ENCODE results near the gene PARD3. TPM values are rescaled to one million over a fixed set of nuclear protein-coding genes. Genes with fewer than 3 reads are reported as not detected.

Gene PARD3
- total RNA-seq, 1 experiment from 2014 or later = 51.8 TPM

DNA sequence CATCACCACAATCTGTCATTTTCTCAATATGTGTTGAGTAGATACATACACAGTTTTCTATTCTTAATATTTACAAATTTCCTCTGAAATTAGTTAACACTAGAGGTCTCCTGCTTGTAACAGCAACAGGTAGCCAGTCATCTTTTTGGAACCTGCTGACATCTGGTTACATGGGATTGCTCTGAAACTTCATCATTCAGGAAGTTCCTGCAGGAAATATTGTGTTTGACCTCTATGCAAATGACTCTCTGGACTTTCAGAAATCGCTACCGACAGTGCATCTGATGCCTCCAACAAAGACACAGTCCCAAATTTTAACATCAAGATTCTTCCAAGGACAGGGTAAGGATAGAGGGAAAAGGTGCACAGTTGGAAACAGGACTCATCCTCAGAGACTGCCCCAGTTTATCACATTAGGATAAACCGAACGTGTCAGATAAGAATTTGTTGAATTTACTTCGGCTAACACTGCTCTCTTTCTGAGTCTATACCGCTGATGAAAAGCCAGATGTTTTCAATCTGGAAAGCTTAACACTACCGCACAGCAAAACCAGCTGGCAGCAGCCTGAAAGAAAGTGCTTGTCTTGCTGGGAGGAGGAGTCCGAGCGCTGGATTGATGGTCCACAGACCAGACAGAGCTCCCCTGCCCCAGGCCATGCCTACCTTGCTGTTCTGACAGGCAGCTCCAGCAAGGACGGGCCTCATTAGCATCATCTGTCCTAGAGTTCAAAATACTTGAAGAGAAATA, 633.4 kb downstream of the PARD3 start:
- POLR2A ChIA-PET = no interaction called here
- TF ChIP-seq, protein P1, sequence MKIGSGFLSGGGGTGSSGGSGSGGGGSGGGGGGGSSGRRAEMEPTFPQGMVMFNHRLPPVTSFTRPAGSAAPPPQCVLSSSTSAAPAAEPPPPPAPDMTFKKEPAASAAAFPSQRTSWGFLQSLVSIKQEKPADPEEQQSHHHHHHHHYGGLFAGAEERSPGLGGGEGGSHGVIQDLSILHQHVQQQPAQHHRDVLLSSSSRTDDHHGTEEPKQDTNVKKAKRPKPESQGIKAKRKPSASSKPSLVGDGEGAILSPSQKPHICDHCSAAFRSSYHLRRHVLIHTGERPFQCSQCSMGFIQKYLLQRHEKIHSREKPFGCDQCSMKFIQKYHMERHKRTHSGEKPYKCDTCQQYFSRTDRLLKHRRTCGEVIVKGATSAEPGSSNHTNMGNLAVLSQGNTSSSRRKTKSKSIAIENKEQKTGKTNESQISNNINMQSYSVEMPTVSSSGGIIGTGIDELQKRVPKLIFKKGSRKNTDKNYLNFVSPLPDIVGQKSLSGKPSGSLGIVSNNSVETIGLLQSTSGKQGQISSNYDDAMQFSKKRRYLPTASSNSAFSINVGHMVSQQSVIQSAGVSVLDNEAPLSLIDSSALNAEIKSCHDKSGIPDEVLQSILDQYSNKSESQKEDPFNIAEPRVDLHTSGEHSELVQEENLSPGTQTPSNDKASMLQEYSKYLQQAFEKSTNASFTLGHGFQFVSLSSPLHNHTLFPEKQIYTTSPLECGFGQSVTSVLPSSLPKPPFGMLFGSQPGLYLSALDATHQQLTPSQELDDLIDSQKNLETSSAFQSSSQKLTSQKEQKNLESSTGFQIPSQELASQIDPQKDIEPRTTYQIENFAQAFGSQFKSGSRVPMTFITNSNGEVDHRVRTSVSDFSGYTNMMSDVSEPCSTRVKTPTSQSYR (CRISPR knock-in tag; IDR thresholded peaks at IDR 0.05) = no peak
- TF ChIP-seq, protein P2, sequence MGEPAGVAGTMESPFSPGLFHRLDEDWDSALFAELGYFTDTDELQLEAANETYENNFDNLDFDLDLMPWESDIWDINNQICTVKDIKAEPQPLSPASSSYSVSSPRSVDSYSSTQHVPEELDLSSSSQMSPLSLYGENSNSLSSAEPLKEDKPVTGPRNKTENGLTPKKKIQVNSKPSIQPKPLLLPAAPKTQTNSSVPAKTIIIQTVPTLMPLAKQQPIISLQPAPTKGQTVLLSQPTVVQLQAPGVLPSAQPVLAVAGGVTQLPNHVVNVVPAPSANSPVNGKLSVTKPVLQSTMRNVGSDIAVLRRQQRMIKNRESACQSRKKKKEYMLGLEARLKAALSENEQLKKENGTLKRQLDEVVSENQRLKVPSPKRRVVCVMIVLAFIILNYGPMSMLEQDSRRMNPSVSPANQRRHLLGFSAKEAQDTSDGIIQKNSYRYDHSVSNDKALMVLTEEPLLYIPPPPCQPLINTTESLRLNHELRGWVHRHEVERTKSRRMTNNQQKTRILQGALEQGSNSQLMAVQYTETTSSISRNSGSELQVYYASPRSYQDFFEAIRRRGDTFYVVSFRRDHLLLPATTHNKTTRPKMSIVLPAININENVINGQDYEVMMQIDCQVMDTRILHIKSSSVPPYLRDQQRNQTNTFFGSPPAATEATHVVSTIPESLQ (CRISPR knock-in tag; IDR thresholded peaks at IDR 0.05) = no peak
- no peak overlapping the region for H3K27ac Mint-ChIP-seq
- H3K4me1 Mint-ChIP-seq = peaks cover 90% of the 10 kb centered on the region
- ATAC-seq = no peak
- no peaks in the 10 kb centered on the region for H3K36me3 Mint-ChIP-seq
- peaks cover 30% of the 10 kb centered on the region for H3K27me3 Mint-ChIP-seq (ENCODE audit: low read depth)
- CTCF ChIA-PET = no interaction called here
- H3K9me3 Mint-ChIP-seq = no peaks in the 10 kb centered on the region
- no peak for DNase-seq (ENCODE audit: low spot score)
- no peak overlapping the region for H3K4me3 Mint-ChIP-seq

DNA sequence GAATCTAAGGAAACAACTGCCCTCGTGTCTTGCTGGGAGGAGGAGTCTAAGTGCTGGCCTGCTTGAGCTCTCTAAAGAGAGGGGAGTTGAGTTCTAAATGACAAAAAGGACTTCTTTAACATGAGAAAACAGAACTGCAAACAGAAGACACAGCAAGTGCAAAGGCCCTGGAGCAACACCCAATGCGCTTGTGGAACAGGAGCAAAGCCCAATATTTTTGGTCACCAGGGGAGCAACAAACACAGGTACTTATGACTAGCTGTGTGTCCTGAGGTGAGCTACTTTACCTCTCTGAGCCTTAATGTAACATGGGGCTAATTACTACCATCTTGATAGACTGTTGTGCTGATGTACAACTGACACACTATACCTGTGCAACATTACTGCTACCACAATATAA, 634.3 kb downstream of the PARD3 start:
- ChIA-PET CTCF (no interaction called here), POLR2A (no interaction called here)
- peaks cover 89% of the 10 kb centered on the region for H3K4me1 Mint-ChIP-seq
- H3K27me3 Mint-ChIP-seq (ENCODE audit: low read depth) = peaks cover 28% of the 10 kb centered on the region
- peak; percentile 26 for ATAC-seq
- no peaks in the 10 kb centered on the region for H3K9me3 Mint-ChIP-seq
- H3K4me3 Mint-ChIP-seq = no peak overlapping the region
- H3K27ac Mint-ChIP-seq = no peak overlapping the region
- TF ChIP-seq SMAD3 (CRISPR knock-in tag; IDR thresholded peaks at IDR 0.05; ENCODE audit: borderline replicate concordance) (no peak), GTF2I (CRISPR knock-in tag; conservative IDR thresholded peaks at IDR 0.05) (peak; percentile 87), SOX15 (CRISPR knock-in tag; IDR thresholded peaks at IDR 0.05) (no peak), TEAD1 (CRISPR knock-in tag; IDR thresholded peaks at IDR 0.05) (no peak)
- H3K36me3 Mint-ChIP-seq = no peaks in the 10 kb centered on the region
- no peak for DNase-seq (ENCODE audit: low spot score)

DNA sequence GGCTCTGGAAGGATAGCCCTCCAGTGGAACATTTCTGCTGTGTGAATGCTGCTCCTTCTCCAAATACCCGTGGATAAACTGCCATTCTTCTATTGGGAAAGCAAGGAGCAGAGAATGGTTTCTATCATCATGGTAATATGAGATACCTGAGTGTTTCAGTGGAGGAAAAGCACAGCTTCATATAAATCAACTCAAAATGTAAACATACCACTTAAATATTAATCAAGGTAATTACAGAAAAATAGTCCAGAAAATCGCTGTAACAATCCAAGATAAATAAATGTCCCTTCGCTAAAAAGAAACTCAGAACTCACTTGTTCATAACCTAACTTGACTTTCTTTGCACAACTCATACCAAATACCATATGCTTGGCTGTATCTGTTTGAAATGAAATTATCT, 635.8 kb downstream of the PARD3 start:
- no peak for DNase-seq (ENCODE audit: low spot score)
- TF ChIP-seq, protein P3, sequence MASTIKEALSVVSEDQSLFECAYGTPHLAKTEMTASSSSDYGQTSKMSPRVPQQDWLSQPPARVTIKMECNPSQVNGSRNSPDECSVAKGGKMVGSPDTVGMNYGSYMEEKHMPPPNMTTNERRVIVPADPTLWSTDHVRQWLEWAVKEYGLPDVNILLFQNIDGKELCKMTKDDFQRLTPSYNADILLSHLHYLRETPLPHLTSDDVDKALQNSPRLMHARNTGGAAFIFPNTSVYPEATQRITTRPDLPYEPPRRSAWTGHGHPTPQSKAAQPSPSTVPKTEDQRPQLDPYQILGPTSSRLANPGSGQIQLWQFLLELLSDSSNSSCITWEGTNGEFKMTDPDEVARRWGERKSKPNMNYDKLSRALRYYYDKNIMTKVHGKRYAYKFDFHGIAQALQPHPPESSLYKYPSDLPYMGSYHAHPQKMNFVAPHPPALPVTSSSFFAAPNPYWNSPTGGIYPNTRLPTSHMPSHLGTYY (CRISPR knock-in tag; IDR thresholded peaks at IDR 0.05) = no peak
- TF ChIP-seq, protein P4, sequence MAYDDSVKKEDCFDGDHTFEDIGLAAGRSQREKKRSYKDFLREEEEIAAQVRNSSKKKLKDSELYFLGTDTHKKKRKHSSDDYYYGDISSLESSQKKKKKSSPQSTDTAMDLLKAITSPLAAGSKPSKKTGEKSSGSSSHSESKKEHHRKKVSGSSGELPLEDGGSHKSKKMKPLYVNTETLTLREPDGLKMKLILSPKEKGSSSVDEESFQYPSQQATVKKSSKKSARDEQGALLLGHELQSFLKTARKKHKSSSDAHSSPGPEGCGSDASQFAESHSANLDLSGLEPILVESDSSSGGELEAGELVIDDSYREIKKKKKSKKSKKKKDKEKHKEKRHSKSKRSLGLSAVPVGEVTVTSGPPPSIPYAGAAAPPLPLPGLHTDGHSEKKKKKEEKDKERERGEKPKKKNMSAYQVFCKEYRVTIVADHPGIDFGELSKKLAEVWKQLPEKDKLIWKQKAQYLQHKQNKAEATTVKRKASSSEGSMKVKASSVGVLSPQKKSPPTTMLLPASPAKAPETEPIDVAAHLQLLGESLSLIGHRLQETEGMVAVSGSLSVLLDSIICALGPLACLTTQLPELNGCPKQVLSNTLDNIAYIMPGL (CRISPR knock-in tag; IDR thresholded peaks at IDR 0.05) = no peak
- TF ChIP-seq ZNF121 (CRISPR knock-in tag; IDR thresholded peaks at IDR 0.05) (no peak), ZNF317 (CRISPR knock-in tag; IDR thresholded peaks at IDR 0.05; ENCODE audit: borderline replicate concordance, low read depth) (no peak), SMAD3 (CRISPR knock-in tag; IDR thresholded peaks at IDR 0.05; ENCODE audit: borderline replicate concordance) (no peak), KAT7 (CRISPR knock-in tag; IDR thresholded peaks at IDR 0.05; ENCODE audit: borderline replicate concordance) (no peak), TEAD4 (CRISPR knock-in tag; IDR thresholded peaks at IDR 0.05) (no peak), FOXP1 (CRISPR knock-in tag; IDR thresholded peaks at IDR 0.05; ENCODE audit: borderline replicate concordance) (no peak), NR1H2 (CRISPR knock-in tag; IDR thresholded peaks at IDR 0.05) (no peak), FOXK1 (CRISPR knock-in tag; IDR thresholded peaks at IDR 0.05) (no peak)
- TF ChIP-seq, protein P5, sequence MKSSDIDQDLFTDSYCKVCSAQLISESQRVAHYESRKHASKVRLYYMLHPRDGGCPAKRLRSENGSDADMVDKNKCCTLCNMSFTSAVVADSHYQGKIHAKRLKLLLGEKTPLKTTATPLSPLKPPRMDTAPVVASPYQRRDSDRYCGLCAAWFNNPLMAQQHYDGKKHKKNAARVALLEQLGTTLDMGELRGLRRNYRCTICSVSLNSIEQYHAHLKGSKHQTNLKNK (CRISPR knock-in tag; IDR thresholded peaks at IDR 0.05) = no peak
- TF ChIP-seq, protein P6, sequence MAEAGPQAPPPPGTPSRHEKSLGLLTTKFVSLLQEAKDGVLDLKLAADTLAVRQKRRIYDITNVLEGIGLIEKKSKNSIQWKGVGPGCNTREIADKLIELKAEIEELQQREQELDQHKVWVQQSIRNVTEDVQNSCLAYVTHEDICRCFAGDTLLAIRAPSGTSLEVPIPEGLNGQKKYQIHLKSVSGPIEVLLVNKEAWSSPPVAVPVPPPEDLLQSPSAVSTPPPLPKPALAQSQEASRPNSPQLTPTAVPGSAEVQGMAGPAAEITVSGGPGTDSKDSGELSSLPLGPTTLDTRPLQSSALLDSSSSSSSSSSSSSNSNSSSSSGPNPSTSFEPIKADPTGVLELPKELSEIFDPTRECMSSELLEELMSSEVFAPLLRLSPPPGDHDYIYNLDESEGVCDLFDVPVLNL (CRISPR knock-in tag; IDR thresholded peaks at IDR 0.05; ENCODE audit: borderline replicate concordance, low read depth) = no peak
- TF ChIP-seq, protein P7, sequence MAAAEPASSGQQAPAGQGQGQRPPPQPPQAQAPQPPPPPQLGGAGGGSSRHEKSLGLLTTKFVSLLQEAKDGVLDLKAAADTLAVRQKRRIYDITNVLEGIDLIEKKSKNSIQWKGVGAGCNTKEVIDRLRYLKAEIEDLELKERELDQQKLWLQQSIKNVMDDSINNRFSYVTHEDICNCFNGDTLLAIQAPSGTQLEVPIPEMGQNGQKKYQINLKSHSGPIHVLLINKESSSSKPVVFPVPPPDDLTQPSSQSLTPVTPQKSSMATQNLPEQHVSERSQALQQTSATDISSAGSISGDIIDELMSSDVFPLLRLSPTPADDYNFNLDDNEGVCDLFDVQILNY (CRISPR knock-in tag; IDR thresholded peaks at IDR 0.05) = no peak
- TF ChIP-seq, protein P8, sequence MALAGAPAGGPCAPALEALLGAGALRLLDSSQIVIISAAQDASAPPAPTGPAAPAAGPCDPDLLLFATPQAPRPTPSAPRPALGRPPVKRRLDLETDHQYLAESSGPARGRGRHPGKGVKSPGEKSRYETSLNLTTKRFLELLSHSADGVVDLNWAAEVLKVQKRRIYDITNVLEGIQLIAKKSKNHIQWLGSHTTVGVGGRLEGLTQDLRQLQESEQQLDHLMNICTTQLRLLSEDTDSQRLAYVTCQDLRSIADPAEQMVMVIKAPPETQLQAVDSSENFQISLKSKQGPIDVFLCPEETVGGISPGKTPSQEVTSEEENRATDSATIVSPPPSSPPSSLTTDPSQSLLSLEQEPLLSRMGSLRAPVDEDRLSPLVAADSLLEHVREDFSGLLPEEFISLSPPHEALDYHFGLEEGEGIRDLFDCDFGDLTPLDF (CRISPR knock-in tag; IDR thresholded peaks at IDR 0.05) = no peak
- Mint-ChIP-seq H3K9me3 (no peaks in the 10 kb centered on the region), H3K27me3 (ENCODE audit: low read depth) (peaks cover 28% of the 10 kb centered on the region), H3K36me3 (no peaks in the 10 kb centered on the region), H3K27ac (no peak overlapping the region), H3K4me3 (no peak overlapping the region), H3K4me1 (peaks cover 76% of the 10 kb centered on the region)
- ATAC-seq = no peak
- CTCF ChIA-PET = no interaction called here
- POLR2A ChIA-PET = no interaction called here
